ENCODE results near the gene GRID1.
A peak's percentile ranks its signal among the peaks of the same experiment; 100 is the strongest.

GRID1 gene

DNA sequence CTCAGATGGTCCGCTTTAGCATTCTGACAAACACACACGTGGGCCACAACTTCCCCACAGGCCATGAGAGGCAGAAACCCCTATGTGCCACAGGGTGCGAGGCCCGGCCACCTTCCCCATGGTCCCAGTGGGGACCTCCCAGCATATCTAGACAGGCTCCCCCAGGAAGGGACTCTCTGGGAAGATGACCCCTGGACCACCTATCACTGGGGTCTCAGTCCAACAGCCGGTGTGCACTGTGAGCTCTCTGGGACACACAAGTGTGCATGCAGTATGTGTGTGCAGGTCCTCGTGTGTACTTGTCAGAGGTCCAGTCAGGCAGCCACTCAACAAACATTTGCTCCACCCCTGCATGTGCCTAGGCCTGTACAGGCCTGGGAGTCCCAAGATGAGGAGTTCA lies 18.7 kb downstream of the GRID1 start:
- H4K8ac ChIP-seq (ENCODE audit: low read length): no peak overlapping the region
- H3K23ac ChIP-seq (ENCODE audit: low read length in 2 of 2): no peak overlapping the region
- H2BK15ac ChIP-seq (ENCODE audit: low read depth, poor library complexity, severe bottlenecking): no peak overlapping the region
- no peak overlapping the region for H2BK12ac ChIP-seq (ENCODE audit: low read length in 2 of 2)
- no peak overlapping the region for H3K4me2 ChIP-seq (ENCODE audit: low read length, poor library complexity, severe bottlenecking)
- peaks cover 0 to 26% of the 10 kb centered on the region in 2 experiments for H3K27me3 ChIP-seq (ENCODE audit: control insufficient read depth in 1 of 2, insufficient read depth in 1 of 2, low read length in 2 of 2)
- H3K36me3 ChIP-seq (ENCODE audit: control insufficient read depth in 1 of 2, insufficient read depth in 2 of 2, low read depth in 1 of 2, low read length in 2 of 2): no peaks in the 10 kb centered on the region
- H3K18ac ChIP-seq (ENCODE audit: low read depth in 1 of 2, low read length in 2 of 2): no peak overlapping the region
- H3K9me3 ChIP-seq (ENCODE audit: control insufficient read depth, low read length): no peaks in the 10 kb centered on the region
- H2BK120ac ChIP-seq (ENCODE audit: low read depth, low read length): no peak overlapping the region
- H3K14ac ChIP-seq (ENCODE audit: low read length in 2 of 2): no peak overlapping the region
- no peak overlapping the region for H2AFZ ChIP-seq (ENCODE audit: low read depth, low read length)
- H3K79me1 ChIP-seq (replicated peaks; ENCODE audit: low read length, poor library complexity, severe bottlenecking): no peaks in the 10 kb centered on the region
- H2AK5ac ChIP-seq (ENCODE audit: low read length, severe bottlenecking): no peak overlapping the region
- DNase-seq: no peak
- H2BK5ac ChIP-seq (ENCODE audit: low read depth, low read length, poor library complexity, severe bottlenecking): no peak overlapping the region
- H4K91ac ChIP-seq (ENCODE audit: low read length): no peak overlapping the region
- no peak overlapping the region for H3K9ac ChIP-seq (ENCODE audit: low read length)
- no peak overlapping the region for H3K27ac ChIP-seq (ENCODE audit: low read length, poor library complexity, severe bottlenecking)
- 87% methylated on average over 6 of the region's 6 CpGs for WGBS
- no peak overlapping the region for H3K4ac ChIP-seq (ENCODE audit: low read depth in 1 of 2, low read length in 2 of 2)
- peaks cover 4% of the 10 kb centered on the region for H3K4me1 ChIP-seq (ENCODE audit: control insufficient read depth, insufficient read depth, low read depth, low read length)
- no peak overlapping the region for H3K4me3 ChIP-seq (ENCODE audit: insufficient read depth in 1 of 2, low read depth in 1 of 2, low read length in 2 of 2)

- H2BK12ac ChIP-seq (ENCODE audit: low read length in 2 of 2): no peak overlapping the region
- H3K18ac ChIP-seq (ENCODE audit: low read depth in 1 of 2, low read length in 2 of 2): no peak overlapping the region
- no peak overlapping the region for H3K4me2 ChIP-seq (ENCODE audit: low read length, poor library complexity, severe bottlenecking)
- H3K4ac ChIP-seq (ENCODE audit: low read depth in 1 of 2, low read length in 2 of 2): no peak overlapping the region
- no peak overlapping the region for H3K4me3 ChIP-seq (ENCODE audit: insufficient read depth in 1 of 2, low read depth in 1 of 2, low read length in 2 of 2)
- no peaks in the 10 kb centered on the region for H3K36me3 ChIP-seq (ENCODE audit: control insufficient read depth in 1 of 2, insufficient read depth in 2 of 2, low read depth in 1 of 2, low read length in 2 of 2)
- no peak overlapping the region for H2BK5ac ChIP-seq (ENCODE audit: low read depth, low read length, poor library complexity, severe bottlenecking)
- no peak overlapping the region for H4K8ac ChIP-seq (ENCODE audit: low read length)
- peaks cover 4% of the 10 kb centered on the region for H3K4me1 ChIP-seq (ENCODE audit: control insufficient read depth, insufficient read depth, low read depth, low read length)
- H3K79me1 ChIP-seq (replicated peaks; ENCODE audit: low read length, poor library complexity, severe bottlenecking): no peaks in the 10 kb centered on the region
- no peak overlapping the region for H2AFZ ChIP-seq (ENCODE audit: low read depth, low read length)
- no peak overlapping the region for H3K9ac ChIP-seq (ENCODE audit: low read length)
- no peak for DNase-seq
- no peaks in the 10 kb centered on the region for H3K9me3 ChIP-seq (ENCODE audit: control insufficient read depth, low read length)
- H2BK15ac ChIP-seq (ENCODE audit: low read depth, poor library complexity, severe bottlenecking): no peak overlapping the region
- H4K91ac ChIP-seq (ENCODE audit: low read length): no peak overlapping the region
- no peak overlapping the region for H3K23ac ChIP-seq (ENCODE audit: low read length in 2 of 2)
- no peak overlapping the region for H2AK5ac ChIP-seq (ENCODE audit: low read length, severe bottlenecking)
- no peak overlapping the region for H3K14ac ChIP-seq (ENCODE audit: low read length in 2 of 2)
- H2BK120ac ChIP-seq (ENCODE audit: low read depth, low read length): no peak overlapping the region
- 84% methylated on average over 11 of the region's 11 CpGs for WGBS
- peaks cover 0 to 26% of the 10 kb centered on the region in 2 experiments for H3K27me3 ChIP-seq (ENCODE audit: control insufficient read depth in 1 of 2, insufficient read depth in 1 of 2, low read length in 2 of 2)
- no peak overlapping the region for H3K27ac ChIP-seq (ENCODE audit: low read length, poor library complexity, severe bottlenecking)
Observed at GRCh38 chr10:86346799-86347665, 19.6 kb downstream of the GRID1 start.

DNA sequence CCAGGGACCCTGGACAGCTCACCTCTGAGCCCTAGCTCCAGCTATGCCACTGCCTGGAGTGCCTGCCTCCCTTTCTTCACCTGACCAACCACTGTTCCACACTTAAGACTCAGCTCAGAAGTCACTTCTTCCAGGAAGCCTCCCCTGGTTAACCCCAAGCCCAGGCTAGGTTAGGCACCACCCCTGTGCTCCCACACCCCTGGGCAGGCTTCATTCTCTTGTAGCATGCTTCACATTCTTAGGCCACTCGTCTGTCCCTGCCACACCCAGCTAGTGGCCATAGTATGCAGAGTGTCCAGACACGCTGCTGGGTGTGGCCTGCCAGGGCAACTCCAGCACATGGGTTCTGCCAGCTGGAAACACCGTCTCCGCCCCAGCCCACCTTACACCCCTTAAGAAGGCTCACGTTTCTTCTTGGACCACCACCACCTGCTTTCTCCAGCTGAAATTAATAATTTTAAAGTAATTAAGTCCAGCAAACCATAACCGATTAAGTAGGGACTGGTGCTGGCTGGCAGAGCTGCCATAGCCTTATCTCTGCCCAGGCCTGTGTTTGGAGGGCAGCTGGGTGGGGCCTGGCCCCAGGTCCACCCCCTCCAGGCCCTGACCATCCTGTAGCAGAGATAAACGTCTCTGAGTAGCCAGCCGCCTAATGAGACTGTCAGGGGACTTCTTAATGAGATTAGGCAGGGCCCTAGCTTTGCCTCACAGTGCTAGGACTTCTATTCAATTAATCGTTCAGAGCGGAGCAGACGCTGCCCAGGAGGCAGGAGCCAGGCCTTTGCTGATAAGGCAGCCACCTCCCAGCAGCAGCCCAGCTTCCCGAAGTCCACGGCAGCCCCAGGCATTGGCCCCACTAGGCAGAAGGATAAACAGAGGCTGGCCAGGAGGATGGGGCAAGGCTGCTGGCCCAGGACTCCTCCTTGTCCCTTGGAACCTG lies 20.5 kb downstream of the GRID1 start:
- Histone ChIP-seq H3K9ac (ENCODE audit: low read length) (no peak overlapping the region), H4K91ac (ENCODE audit: low read length) (peak overlapping the region; percentile 18)
- 38% methylated on average over 13 of the region's 13 CpGs for WGBS

More for the DNA sequence above, 20.5 kb downstream of the GRID1 start:
- Histone ChIP-seq H3K9me3 (ENCODE audit: control insufficient read depth, low read length) (no peaks in the 10 kb centered on the region), H2BK12ac (ENCODE audit: low read length in 2 of 2) (no peak overlapping the region), H3K36me3 (ENCODE audit: control insufficient read depth in 1 of 2, insufficient read depth in 2 of 2, low read depth in 1 of 2, low read length in 2 of 2) (no peaks in the 10 kb centered on the region), H3K4me3 (ENCODE audit: insufficient read depth in 1 of 2, low read depth in 1 of 2, low read length in 2 of 2) (no peak overlapping the region), H2AK5ac (ENCODE audit: low read length, severe bottlenecking) (no peak overlapping the region), H3K4ac (ENCODE audit: low read depth in 1 of 2, low read length in 2 of 2) (no peak overlapping the region), H3K27me3 (ENCODE audit: control insufficient read depth in 1 of 2, insufficient read depth in 1 of 2, low read length in 2 of 2) (peaks cover 2 to 22% of the 10 kb centered on the region in 2 experiments), H3K4me1 (ENCODE audit: control insufficient read depth, insufficient read depth, low read depth, low read length) (peaks cover 4% of the 10 kb centered on the region), H3K18ac (ENCODE audit: low read depth in 1 of 2, low read length in 2 of 2) (no peak overlapping the region), H2BK15ac (ENCODE audit: low read depth, poor library complexity, severe bottlenecking) (no peak overlapping the region), H3K23ac (ENCODE audit: low read length in 2 of 2) (no peak overlapping the region), H3K27ac (ENCODE audit: low read length, poor library complexity, severe bottlenecking) (no peak overlapping the region), H2BK120ac (ENCODE audit: low read depth, low read length) (no peak overlapping the region), H2AFZ (ENCODE audit: low read depth, low read length) (no peak overlapping the region), H3K79me1 (replicated peaks; ENCODE audit: low read length, poor library complexity, severe bottlenecking) (no peaks in the 10 kb centered on the region), H2BK5ac (ENCODE audit: low read depth, low read length, poor library complexity, severe bottlenecking) (no peak overlapping the region), H3K14ac (ENCODE audit: low read length in 2 of 2) (peak overlapping the region in 1 of 2 experiments; percentile 66), H4K8ac (ENCODE audit: low read length) (no peak overlapping the region), H3K4me2 (ENCODE audit: low read length, poor library complexity, severe bottlenecking) (no peak overlapping the region)
- DNase-seq: no peak

Measured in mesenchymal stem cell (in vitro differentiated cells and primary cell).